NCI-H1694 treated with DMSO at 0.1 percent for 48 hours (cell line): ENCODE results near the gene CD27.
A peak's percentile ranks its signal among the peaks of the same experiment; 100 is the strongest.
"Not testable (repeated sequence)": the region's sequence is repeated elsewhere in the genome, so short reads cannot be mapped to it uniquely, and the experiment has no call there.

Source experiments
- DNase-seq: peaks from one replicate; lab custom pipeline; 2025; lab: John Stamatoyannopoulos, UW

Gene CD27

GRCh38 chr12:6444704-6445688, at the start of gene CD27:
Gene CD27, plus strand, starts transcription at chr12:6444955. Its CDS starts 141 bp downstream, at chr12:6445096.
- no peak for DNase-seq

GRCh38 chr12:6396031-6396430, 48.7 kb upstream of the CD27 start:
- no peak for DNase-seq

- DNase-seq, result no peak
Observed at GRCh38 chr12:6399884-6400644, 44.7 kb upstream of the CD27 start.

- DNase-seq, result no peak
Observed at GRCh38 chr12:6404390-6404789, 40.4 kb upstream of the CD27 start.

- no peak for DNase-seq
Observed at GRCh38 chr12:6405963-6406362, 38.8 kb upstream of the CD27 start.

- no peak for DNase-seq
Observed at GRCh38 chr12:6407236-6407954, 37.4 kb upstream of the CD27 start.

GRCh38 chr12:6416596-6416995, 28.2 kb upstream of the CD27 start:
- no peak for DNase-seq

- DNase-seq, result no peak
Observed at GRCh38 chr12:6418796-6419195, 26.0 kb upstream of the CD27 start.

- DNase-seq, result no peak
Observed at GRCh38 chr12:6420364-6420763, 24.4 kb upstream of the CD27 start.

GRCh38 chr12:6423267-6424007, 21.3 kb upstream of the CD27 start:
- DNase-seq, result peak; percentile 95

- DNase-seq, result no peak
Observed at GRCh38 chr12:6424008-6424347, 20.8 kb upstream of the CD27 start.

GRCh38 chr12:6424866-6425265, 19.9 kb upstream of the CD27 start:
- no peak for DNase-seq

GRCh38 chr12:6425590-6426531, 18.9 kb upstream of the CD27 start:
- no peak for DNase-seq

- no peak for DNase-seq
Observed at GRCh38 chr12:6426882-6427671, 17.7 kb upstream of the CD27 start.

GRCh38 chr12:6427796-6428195, 17.0 kb upstream of the CD27 start:
- DNase-seq, result not testable (repeated sequence)

GRCh38 chr12:6428326-6428725, 16.4 kb upstream of the CD27 start:
- no peak for DNase-seq

- no peak for DNase-seq
Observed at GRCh38 chr12:6430124-6430989, 14.4 kb upstream of the CD27 start.

- no peak for DNase-seq
Observed at GRCh38 chr12:6432991-6433390, 11.8 kb upstream of the CD27 start.
